Hematopoietic multipotent progenitor cell treated with erythropoietin and hydrocortisone succinate and interleukin-3 and kit ligand, for 8 days (in vitro differentiated cells): ENCODE results near the gene ACSL6.
"Not testable (repeated sequence)": the region's sequence is repeated elsewhere in the genome, so short reads cannot be mapped to it uniquely, and the experiment has no call there.

Experiments used
- DNase-seq: peaks from one replicate; pipeline ENCODE4 v3.0.0-alpha.2; 2015

Gene ACSL6

GRCh38 chr5:131926168-131926567 is 85.3 kb downstream of the ACSL6 start:
- no peak for DNase-seq

DNA sequence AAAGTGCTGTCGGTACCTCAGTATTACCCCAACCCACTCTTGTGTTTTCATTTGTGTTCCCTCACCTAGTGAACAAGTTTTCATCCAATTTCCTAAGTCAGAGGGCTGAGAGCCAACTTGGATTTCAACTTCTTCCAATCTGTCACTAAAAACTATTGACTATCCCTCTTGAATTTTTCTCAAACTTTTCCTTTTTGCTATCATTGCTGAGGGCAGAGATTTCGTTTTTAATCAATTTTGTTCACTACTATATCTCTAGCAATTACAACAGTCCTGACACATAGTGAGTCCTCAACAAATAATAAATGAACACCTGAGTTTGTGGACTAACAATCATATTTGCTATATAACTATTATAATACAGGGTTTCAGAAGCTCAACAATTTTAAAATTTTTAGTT is 95.0 kb downstream of the ACSL6 start:
- DNase-seq: no peak

DNA sequence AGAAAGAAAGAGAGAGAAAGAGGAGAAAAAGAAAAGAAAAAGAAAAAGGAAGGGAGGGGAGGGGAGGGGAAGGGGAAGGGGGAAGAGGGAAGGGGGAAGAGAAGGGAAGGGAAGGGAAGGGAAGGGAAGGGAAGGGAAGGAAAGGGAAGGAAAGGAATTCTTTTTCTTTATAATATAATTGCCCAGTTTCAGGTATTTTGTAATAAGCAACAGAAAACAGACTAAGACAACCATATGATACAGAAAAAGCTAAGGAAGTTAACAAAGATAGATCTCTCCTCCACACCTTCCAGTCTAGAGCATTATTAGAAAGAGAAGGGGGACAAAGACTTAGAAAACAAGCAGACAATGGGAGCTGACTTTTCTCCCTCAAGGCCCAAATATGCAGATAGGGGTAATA is 97.0 kb downstream of the ACSL6 start:
- no peak for DNase-seq

DNA sequence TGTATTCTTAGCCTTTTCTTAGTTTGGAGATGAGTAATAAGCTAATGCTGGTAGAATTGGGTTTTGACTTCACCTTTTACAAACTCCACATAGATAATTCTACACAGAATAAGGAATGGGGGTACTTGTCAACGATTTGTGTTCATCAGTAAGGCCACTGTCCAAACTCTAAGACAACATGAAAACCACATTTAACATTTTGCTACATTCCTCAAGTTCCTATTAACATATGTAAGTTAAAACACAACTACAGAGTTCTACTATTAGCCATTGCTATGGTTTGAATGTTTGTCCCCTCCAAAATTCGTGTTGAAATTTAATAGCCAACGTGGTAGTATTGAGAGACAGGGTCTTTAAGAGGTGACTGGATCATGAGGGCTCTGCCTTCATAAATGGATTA is 97.9 kb downstream of the ACSL6 start:
- DNase-seq: no peak

- DNase-seq: no peak
Measured at GRCh38 chr5:131906668-131907067, 104.8 kb downstream of the ACSL6 start.

- not testable (repeated sequence) for DNase-seq
Measured at GRCh38 chr5:131902266-131902665, 109.2 kb downstream of the ACSL6 start.
